ENCODE data around the gene TRERF1.
"Not testable (repeated sequence)": the region's sequence is repeated elsewhere in the genome, so short reads cannot be mapped to it uniquely, and the experiment has no call there.

TRERF1 gene

GRCh38 chr6:42449917-42450476 is 1.7 kb downstream of the TRERF1 start:
- no peak for DNase-seq (ENCODE audit: low spot score)

DNA sequence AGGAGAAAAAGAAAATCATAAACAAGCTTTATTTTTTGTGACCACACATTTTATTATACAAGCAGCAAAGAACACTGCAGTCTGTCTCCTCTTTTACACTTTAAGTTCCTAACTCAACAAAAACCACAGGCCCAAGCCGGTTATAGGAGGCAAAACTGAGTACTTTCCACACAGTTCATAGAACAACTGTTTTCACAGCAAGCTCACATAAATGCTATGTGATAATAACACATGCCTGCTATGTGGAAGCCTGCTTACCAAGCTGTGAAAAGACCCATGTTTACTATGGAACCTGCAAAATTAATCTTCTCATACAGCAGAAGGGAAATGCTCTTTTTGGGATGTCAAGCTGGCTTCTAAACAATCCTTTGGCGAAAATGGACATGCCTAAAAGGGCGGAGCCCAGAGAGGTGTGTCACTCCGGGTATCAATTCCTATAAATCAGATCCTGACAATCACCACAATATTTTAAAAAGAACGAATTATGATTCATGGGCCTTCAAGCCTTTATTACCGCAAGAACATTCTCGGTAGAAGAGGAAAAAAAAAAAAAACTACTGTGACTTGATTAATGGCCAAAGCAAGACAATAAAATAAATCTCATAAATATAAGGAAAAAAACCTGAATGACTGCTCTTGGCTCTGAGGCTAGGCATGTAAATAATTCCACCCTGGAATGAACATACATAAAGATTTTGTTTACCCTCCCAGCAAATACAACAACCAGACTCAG is 2.6 kb downstream of the TRERF1 start:
- no peak for DNase-seq (ENCODE audit: low spot score)

DNA sequence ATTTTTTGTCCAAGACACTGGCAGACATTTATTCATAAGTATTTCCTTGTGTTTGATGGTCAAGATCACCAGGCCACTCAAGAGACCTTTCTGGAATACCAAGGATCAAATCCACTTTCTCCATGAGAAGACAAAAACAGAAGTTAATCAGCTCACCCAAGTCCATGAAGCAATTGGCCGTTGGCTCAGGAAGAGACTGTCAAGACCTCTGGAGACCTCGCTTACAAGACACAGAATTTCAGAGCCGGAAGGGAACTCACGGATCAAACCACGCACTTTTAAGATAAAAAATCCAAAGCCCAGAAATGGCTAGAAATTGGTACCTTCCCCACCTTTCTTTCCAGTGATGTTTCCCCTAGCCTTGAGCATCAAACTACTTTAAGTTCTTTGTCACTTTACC is 3.3 kb downstream of the TRERF1 start:
- no peak for DNase-seq (ENCODE audit: low spot score)

GRCh38 chr6:42446996-42447395 is 4.7 kb downstream of the TRERF1 start:
- no peak for DNase-seq (ENCODE audit: low spot score)

GRCh38 chr6:42446370-42446769 is 5.4 kb downstream of the TRERF1 start:
- DNase-seq (ENCODE audit: low spot score), result no peak

- DNase-seq (ENCODE audit: low spot score), result not testable (repeated sequence)
These were observed 5.8 kb downstream of the TRERF1 start for GRCh38 chr6:42445955-42446354.

- DNase-seq (ENCODE audit: low spot score), result no peak
These were observed 8.2 kb downstream of the TRERF1 start for GRCh38 chr6:42443312-42444060.

DNA sequence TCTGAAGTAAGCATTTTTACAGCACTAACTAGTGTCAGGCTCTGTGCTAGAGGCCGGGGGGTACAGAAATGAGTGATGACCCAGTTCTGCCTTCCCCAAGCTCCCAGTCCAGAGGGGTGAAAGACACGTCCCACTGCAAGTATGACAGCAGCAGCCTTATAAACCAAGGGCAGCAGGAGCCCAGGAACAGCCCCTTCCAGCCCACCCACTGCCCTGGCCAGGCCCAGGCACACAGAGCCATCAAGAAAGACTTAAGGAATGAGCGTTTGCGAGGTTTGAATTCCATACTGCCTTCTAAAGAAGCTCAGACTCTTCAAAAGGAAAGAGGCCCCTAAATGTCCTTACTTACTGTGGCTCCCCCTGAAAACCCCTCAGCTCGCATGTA is 10.0 kb downstream of the TRERF1 start:
- no peak for DNase-seq (ENCODE audit: low spot score)

DNA sequence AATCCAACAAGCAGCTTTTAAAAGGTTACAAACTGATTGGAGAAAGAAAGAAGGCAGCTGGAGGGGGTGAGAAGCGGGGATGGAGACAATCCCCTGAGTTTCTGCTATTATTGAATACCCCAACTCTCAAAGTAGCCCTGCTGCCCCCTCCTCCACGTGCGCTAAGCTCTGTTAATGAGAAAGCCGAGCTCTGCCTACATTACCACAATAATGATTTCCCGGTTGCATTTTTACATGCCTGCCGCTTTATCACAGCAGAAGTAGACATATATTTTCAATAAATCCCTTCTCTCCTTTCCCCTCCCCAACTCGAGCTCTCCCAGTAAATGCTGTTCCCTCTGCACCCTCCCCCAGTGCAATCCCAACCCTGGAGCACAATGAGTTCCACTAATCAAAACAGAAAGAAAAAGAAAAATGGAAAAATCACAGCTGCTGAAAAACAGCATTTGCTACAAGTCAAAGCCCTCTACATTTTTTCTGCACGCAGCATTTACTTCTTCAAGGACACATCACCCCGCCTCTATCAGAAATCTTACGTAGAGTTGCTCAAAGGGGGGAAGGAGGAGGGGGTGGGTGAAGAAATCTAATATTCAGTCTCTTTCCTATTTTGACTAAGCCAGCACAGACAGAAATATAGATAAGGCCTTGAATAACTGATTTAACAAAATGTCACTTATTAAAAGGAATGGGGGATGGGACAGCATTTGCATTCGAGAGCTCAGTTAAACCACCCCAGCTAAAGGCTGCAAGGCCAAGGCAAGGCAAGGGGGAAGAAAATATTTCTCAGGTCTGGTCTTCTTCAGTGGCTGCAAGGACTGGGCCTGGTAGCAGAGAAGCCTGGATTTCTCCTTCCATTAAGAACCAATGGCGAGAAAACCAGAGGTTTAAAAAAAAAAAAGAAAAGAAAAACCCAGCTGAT is 10.7 kb downstream of the TRERF1 start:
- DNase-seq (ENCODE audit: low spot score), result no peak

- no peak for DNase-seq (ENCODE audit: low spot score)
These were observed 11.7 kb downstream of the TRERF1 start for GRCh38 chr6:42440027-42440426.

DNA sequence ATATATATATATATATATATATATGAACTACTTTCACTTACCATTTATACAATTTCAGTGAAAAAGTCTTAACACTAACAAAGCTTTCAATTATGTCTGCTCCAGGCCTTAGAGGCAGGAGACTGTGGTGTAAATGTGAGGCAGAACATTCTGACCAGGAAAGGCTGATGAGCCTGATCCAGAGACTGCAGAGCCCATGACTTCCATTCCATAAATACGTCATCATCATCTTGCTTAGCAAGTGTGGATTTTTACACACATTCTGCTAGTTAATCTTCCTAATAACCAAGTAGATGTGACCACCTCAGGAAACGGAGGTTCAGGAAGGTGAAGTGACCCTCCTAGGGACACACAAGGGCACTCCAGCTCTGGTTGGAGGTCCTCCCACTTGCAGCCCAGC is 14.9 kb downstream of the TRERF1 start:
- no peak for DNase-seq (ENCODE audit: low spot score)

DNA sequence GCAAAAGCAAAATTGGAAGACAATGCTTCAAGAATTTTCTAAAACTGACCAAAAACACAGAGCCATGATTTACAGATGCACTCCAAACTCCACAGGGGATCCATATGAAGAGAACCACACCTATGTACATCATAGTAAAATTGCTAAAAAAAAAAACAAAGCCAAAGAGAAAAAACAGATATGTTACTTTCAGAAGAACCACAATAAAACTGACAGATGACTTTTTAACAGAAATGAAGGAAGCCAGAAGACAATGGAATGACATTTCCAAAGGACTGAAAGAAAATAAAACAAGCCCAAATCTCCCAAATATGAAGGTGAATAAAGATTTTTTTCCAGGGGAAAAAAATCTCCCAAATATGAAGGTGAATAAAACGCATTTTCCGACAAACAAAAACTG is 17.5 kb downstream of the TRERF1 start:
- no peak for DNase-seq (ENCODE audit: low spot score)

DNA sequence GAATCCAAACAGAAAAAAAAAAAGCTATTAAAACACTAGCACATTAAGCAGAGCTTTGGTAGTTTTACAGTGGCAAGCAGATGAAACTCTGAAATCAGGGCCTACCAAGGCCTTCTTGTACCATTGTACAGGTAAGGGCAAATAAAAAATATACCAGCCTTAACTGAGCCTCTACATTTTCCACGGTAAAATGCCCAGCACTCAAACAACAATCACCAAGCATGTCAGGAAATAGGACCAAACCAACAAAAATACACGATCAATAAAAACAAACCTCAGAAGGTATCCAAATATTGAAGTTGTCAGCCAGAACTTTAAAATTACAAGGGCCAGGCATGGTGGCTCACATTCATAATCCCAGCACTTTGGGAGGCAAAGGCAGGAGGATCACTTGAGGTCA is 18.3 kb downstream of the TRERF1 start:
- no peak for DNase-seq (ENCODE audit: low spot score)

GRCh38 chr6:42431877-42432276 is 19.8 kb downstream of the TRERF1 start:
- DNase-seq (ENCODE audit: low spot score), result no peak

DNA sequence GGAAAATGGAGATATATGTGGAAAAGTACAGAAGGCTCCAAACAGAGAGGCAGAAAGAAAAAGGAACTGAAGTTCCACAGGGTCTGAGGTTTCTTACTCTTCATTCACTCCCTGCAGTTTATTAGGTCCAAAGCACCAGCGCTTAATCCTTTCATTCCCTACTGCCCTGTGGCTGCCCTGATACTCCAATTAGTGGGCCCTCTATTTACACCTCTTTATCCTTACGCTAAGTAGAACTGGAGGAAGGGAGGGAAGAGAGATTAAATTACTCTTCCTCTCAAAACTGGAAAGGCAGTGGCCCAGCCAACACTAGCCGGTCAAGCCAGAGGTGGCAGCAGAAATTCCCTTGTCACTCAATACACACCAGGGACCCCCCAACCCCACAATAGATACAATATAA is 20.4 kb downstream of the TRERF1 start:
- DNase-seq (ENCODE audit: low spot score), result no peak

DNA sequence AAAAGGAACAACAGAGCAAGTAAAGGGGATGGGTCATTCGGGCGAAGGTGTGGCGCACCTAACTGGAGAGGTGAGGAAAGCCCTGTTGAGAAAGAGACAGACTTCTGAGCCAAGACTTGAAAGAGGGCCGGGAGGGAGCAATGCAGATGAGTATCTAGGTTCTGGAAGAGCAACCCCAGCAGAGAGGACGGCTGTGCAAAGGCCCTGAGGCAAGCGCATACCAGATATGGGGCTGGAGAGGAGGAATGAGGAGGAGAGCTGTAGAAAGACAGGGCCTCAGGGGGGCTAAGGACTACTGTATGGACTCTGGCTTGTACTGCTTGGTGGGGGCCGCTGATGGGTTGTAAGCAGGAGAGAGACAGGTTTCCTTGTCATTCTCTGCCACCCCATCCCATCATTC is 21.9 kb downstream of the TRERF1 start:
- no peak for DNase-seq (ENCODE audit: low spot score)

DNA sequence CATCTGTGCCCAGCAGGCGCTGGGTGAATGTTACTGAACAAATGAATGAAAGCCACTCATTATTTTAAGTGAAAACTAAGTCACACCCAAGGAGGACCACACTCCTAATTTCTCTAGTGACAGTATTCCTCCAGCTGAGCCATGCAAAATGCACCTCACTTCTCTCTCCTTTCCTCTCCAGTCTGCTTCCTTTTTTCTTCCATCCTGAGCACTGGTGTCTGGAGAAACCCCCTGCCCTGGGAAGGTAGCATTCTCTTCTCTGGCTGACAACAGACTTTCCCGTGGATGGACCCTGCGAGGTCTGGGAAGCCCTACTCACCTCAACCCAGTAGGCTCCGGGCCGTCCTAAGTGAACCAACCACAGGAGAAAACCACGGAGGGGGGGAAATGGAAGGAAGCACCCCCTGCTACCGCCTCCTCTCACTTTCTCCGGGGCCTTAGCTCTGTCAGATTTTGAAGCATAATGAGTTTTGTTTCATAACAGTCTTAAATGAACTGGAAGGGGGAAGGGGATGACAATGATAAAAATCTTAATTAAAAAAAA is 22.6 kb downstream of the TRERF1 start:
- no peak for DNase-seq (ENCODE audit: low spot score)

GRCh38 chr6:42428326-42429041 is 23.2 kb downstream of the TRERF1 start:
- DNase-seq (ENCODE audit: low spot score), result peak; percentile 60

DNA sequence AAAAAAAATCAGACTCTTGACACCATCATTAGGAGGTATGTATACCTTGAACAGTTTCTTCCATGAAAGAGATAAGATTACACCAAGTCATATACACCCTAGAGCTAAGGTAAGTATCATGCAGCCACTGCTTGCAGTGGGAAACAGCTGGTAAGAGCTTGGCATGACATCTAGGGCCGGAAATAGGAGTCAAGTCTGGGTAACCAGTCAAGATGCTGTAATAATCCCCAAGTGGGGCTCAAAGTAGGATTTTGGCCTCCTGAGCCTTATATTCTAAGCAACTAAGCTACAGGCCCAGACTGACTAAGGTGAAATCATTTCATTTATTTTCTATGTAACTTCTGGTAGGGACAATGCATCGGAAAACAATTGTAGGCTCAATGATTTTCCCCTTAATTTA is 23.9 kb downstream of the TRERF1 start:
- DNase-seq (ENCODE audit: low spot score), result no peak

GRCh38 chr6:42426191-42426590 is 25.5 kb downstream of the TRERF1 start:
- DNase-seq (ENCODE audit: low spot score), result no peak

DNA sequence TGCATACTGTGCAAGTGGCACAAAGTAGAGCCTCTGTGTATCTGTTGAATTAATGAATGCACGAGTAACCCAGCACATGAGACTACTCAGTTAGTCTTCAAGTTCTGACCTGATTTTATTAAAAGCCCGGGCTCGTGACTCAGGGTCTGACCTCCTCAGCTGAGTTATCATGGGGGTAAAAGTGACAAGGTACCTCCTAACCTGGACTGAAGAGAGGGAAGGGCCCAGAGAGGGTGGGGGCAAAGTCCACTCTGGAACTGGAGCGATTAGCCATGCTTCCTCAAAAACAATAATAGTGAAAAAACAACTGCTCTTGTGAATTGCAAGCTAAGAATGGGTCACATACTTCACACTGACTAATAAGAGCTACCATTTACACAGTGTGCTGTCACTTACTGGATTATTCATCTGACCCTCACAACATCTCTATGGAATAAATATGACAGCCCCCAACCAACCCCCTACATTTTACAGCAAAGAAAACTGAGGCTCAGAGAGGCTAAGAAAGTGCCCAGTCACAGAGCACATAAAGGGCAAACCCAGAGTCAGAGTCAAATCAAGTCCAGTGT is 26.7 kb downstream of the TRERF1 start:
- DNase-seq (ENCODE audit: low spot score), result no peak
